Measurements from ENCODE around the gene LAIR2. TPM values are rescaled to one million over a fixed set of nuclear protein-coding genes. Genes with fewer than 3 reads are reported as not detected.
"Not testable (repeated sequence)": the region's sequence is repeated elsewhere in the genome, so short reads cannot be mapped to it uniquely, and the experiment has no call there.

The LAIR2 gene
- total and polyA plus RNA-seq, 10 of the 15 experiments (the other 5 are each of a cell fraction or from before 2014, with no cell fraction given) = not detected

DNA sequence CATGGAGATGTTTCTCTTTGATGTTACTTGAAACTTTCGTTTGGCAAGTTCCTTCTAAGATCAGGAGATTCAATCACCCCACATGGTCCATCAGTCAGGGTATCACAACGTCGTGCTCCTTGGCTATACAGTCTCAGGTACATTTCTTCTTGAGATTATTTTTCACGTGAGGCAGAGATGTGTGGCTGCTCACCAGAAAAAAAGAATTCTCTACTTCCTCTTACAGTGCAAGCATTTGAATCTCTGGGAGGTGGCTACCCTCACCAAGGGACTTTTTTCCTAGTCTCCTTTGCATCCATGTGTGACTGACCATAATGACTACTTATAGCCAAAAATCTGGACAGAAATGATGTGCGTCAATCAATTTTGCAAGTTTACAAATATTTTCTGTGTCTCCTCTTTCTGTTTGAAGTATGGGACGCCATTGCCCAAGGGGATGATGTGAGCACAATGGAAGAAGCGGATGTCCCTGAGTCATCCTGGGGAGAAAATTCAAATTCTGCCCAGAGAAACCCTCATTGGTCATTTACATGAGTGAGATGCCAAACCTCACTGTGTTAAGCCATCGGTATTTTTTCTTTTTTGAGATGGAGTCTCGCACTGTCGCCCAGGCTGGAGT, 8.6 kb upstream of the LAIR2 start:
- Histone ChIP-seq H3K36me3 (ENCODE audit: control insufficient read depth in 2 of 2, insufficient read depth in 2 of 2, low read length in 1 of 2) (no peaks in the 10 kb centered on the region), H3K4me1 (ENCODE audit: control insufficient read depth, insufficient read depth, low read length) (peaks cover 5% of the 10 kb centered on the region; the same call in 1 of the 2 replicates), H2AFZ (ENCODE audit: control insufficient read depth, low read depth, low read length) (no peak overlapping the region), H3K27ac (ENCODE audit: control insufficient read depth, insufficient read depth) (no peak overlapping the region), H3K4me2 (ENCODE audit: control insufficient read depth, insufficient read depth) (no peak overlapping the region; the same call in 1 of the 2 replicates), H3K27me3 (replicated peaks in 1 of 2; ENCODE audit: control insufficient read depth in 2 of 2, insufficient read depth in 2 of 2, low read length in 1 of 2) (no peaks in the 10 kb centered on the region), H3K9me3 (replicated peaks; ENCODE audit: control insufficient read depth, insufficient read depth, low read length) (no peaks in the 10 kb centered on the region), H3K4me3 (no peak overlapping the region), H3K79me2 (ENCODE audit: control insufficient read depth, insufficient read depth, low read length) (no peaks in the 10 kb centered on the region), H4K20me1 (ENCODE audit: control insufficient read depth, insufficient read depth) (no peaks in the 10 kb centered on the region), H3K9ac (ENCODE audit: control insufficient read depth, insufficient read depth, low read length) (no peak overlapping the region)
- ChIA-PET CTCF (interaction anchor here (0.6 to 0.9 kb wide), 2 partner anchors 15 to 181 kb away, joined by 3 to 4 read pairs; no protein-coding TSS in a partner anchor), POLR2A (no interaction called here), SMC1A (ENCODE audit: uncharacterized antibody, unreplicated experiment) (interaction anchor here (0.9 kb wide), 1 partner anchor 181 kb away, joined by 4 read pairs; no protein-coding TSS in a partner anchor), RAD21 (ENCODE audit: unreplicated experiment) (no interaction called here)
- DNase-seq (ENCODE audit: low read depth, low spot score) (no peak), FAIRE-seq (no peak), ATAC-seq (peak; percentile 41)
- 8% methylated on average over 10 of the region's 10 CpGs for WGBS (ENCODE audit: insufficient coverage, insufficient replicate concordance, low lambda C conversion rate, missing lambda C conversion rate)
- intact Hi-C loops (cut with micrococcal nuclease; ENCODE audit: unreplicated experiment) (no loop called here), in situ Hi-C loops (cut with MboI) (no loop called here)
- BruUV-seq (replicated peaks) = no TSS peak
- peak in 1 of 2 experiments; percentile 49; a peak in 2 of 4 replicates for TF ChIP-seq BHLHE40 (IDR thresholded peaks at IDR 0.05; ENCODE audit: borderline replicate concordance in 1 of 2, low read depth in 2 of 2, low read length in 1 of 2)
- TF ChIP-seq MXI1 (IDR thresholded peaks at IDR 0.05; ENCODE audit: low read depth, low read length) = no peak

GRCh38 chr19:54495284-54495683, 7.3 kb upstream of the LAIR2 start:
- 37% methylated on average over 5 of the region's 5 CpGs for WGBS (ENCODE audit: insufficient coverage, insufficient replicate concordance, low lambda C conversion rate, missing lambda C conversion rate)
- BruUV-seq (replicated peaks) = not testable (repeated sequence)

More at GRCh38 chr19:54495284-54495683, 7.3 kb upstream of the LAIR2 start:
- H3K79me2 ChIP-seq (ENCODE audit: control insufficient read depth, insufficient read depth, low read length); in situ Hi-C loops (cut with MboI); FAIRE-seq; DNase-seq (ENCODE audit: low read depth, low spot score); intact Hi-C loops (cut with micrococcal nuclease; ENCODE audit: unreplicated experiment); POLR2A ChIA-PET; H4K20me1 ChIP-seq (ENCODE audit: control insufficient read depth, insufficient read depth); H3K27me3 ChIP-seq (replicated peaks in 1 of 2; ENCODE audit: control insufficient read depth in 2 of 2, insufficient read depth in 2 of 2, low read length in 1 of 2); H2AFZ ChIP-seq (ENCODE audit: control insufficient read depth, low read depth, low read length); H3K36me3 ChIP-seq (ENCODE audit: control insufficient read depth in 2 of 2, insufficient read depth in 2 of 2, low read length in 1 of 2); H3K27ac ChIP-seq (ENCODE audit: control insufficient read depth, insufficient read depth); H3K9me3 ChIP-seq (replicated peaks; ENCODE audit: control insufficient read depth, insufficient read depth, low read length); RAD21 ChIA-PET (ENCODE audit: unreplicated experiment); H3K4me1 ChIP-seq (ENCODE audit: control insufficient read depth, insufficient read depth, low read length); H3K4me2 ChIP-seq (ENCODE audit: control insufficient read depth, insufficient read depth); H3K4me3 ChIP-seq; H3K9ac ChIP-seq (ENCODE audit: control insufficient read depth, insufficient read depth, low read length): not testable (repeated sequence)
- ChIA-PET SMC1A (ENCODE audit: uncharacterized antibody, unreplicated experiment) (interaction anchor here (0.8 to 1.5 kb wide), 3 partner anchors 11 to 180 kb away, joined by 3 to 4 read pairs (median 4); no protein-coding TSS in a partner anchor), CTCF (interaction anchor here (0.7 to 1.7 kb wide), 5 partner anchors 15 to 381 kb away, joined by 3 to 4 read pairs (median 3); no protein-coding TSS in a partner anchor)
- peak; percentile 41; the same call in 1 of the 3 replicates for ATAC-seq
